Astrocyte (in vitro differentiated cells and primary cell): Measurements from ENCODE around the gene SMARCA2.

Source experiments
- CTCF ChIP-seq: IDR thresholded peaks from 2 replicates; pipeline ENCODE4 v1.5.1; 2011; ENCODE audit warnings: low read depth, mild to moderate bottlenecking, inconsistent platforms, low read length, moderate library complexity; ENCODE audit not compliant: insufficient read depth
- EZH2 ChIP-seq: IDR thresholded peaks from 2 replicates; pipeline ENCODE4 v1.6.1; 2012; ENCODE audit warnings: mild to moderate bottlenecking, low read length, inconsistent platforms; ENCODE audit not compliant: insufficient read depth

- TF ChIP-seq CTCF (peak; percentile 65), EZH2 (no peak)
Measured at GRCh38 chr9:2087500-2088313, 72.6 kb downstream of the SMARCA2 start.
